Natural killer cell (primary cell): ENCODE data around the gene TGM3. TPM values are rescaled to one million over a fixed set of nuclear protein-coding genes. Genes with fewer than 3 reads are reported as not detected.
"Not testable (repeated sequence)": the region's sequence is repeated elsewhere in the genome, so short reads cannot be mapped to it uniquely, and the experiment has no call there.

ENCODE experiments used
- ATAC-seq, 3 donors: fragments of 150-1000 bp in 2 of 3; fragments of 200-7000 bp in 1 of 3; cut with Tn5 transposase; 1 replicate in 1 of 3; 2 replicates in 2 of 3; pipeline ENCODE4 v1.10.0; 2021; ENCODE audit warnings: mild to moderate bottlenecking in 2 of 3, moderate library complexity in 2 of 3
- DNase-seq, 2 donors: peaks; one replicate each; pipeline versions ENCODE4 v3.0.0 to v3.0.0-alpha.2; 2013 to 2021; ENCODE audit warnings: mixed read lengths in 1 of 2
- H3K27ac ChIP-seq: one replicate; pipeline ENCODE4 v1.5.1; 2013; ENCODE audit warnings: mild to moderate bottlenecking, low read length
- H3K27me3 ChIP-seq: one replicate; pipeline ENCODE4 v1.6.1; 2013; ENCODE audit warnings: low read length; ENCODE audit not compliant: control insufficient read depth, insufficient read depth
- H3K36me3 ChIP-seq: one replicate; pipeline ENCODE4 v1.6.1; 2013; ENCODE audit warnings: low read length; ENCODE audit not compliant: control insufficient read depth, insufficient read depth
- H3K4me1 ChIP-seq: one replicate; pipeline ENCODE4 v1.6.1; 2013; ENCODE audit warnings: low read length; ENCODE audit not compliant: control insufficient read depth, insufficient read depth
- H3K4me3 ChIP-seq: one replicate; pipeline ENCODE4 v1.5.1; 2013; ENCODE audit warnings: low read length
- H3K9me3 ChIP-seq: one replicate; pipeline ENCODE4 v1.6.1; 2013; ENCODE audit warnings: low read length; ENCODE audit not compliant: control insufficient read depth, insufficient read depth
- H3K27ac Mint-ChIP-seq, 2 donors: one replicate each; pipeline ENCODE4 v1.8.0; 2022; ENCODE audit warnings: mild to moderate bottlenecking in 2 of 2, mixed read lengths in 2 of 2, moderate library complexity in 1 of 2
- H3K27me3 Mint-ChIP-seq, 2 donors: one replicate each; pipeline ENCODE4 v1.8.0; 2022; ENCODE audit warnings: low read depth in 2 of 2, mixed read lengths in 2 of 2
- H3K36me3 Mint-ChIP-seq: one replicate; pipeline ENCODE4 v1.8.0; 2022; ENCODE audit warnings: mixed read lengths
- H3K4me1 Mint-ChIP-seq, 2 donors: one replicate each; pipeline ENCODE4 v1.8.0; 2022; ENCODE audit warnings: mixed read lengths in 2 of 2
- H3K4me3 Mint-ChIP-seq: one replicate; pipeline ENCODE4 v1.8.0; 2022; ENCODE audit warnings: mild to moderate bottlenecking, moderate library complexity, mixed read lengths
- H3K9me3 Mint-ChIP-seq, 2 donors: one replicate each; pipeline ENCODE4 v1.8.0; 2022; ENCODE audit warnings: mixed read lengths in 2 of 2
- WGBS: methylation state at CpG from one replicate; pipeline ENCODE4 v1.1.7; 2013; ENCODE audit warnings: missing lambda C conversion rate; ENCODE audit not compliant: insufficient coverage; 5-methylcytosine and 5-hydroxymethylcytosine counted together
- intact Hi-C: fragments of 100-400 bp; cut with micrococcal nuclease; formaldehyde crosslinking; loops from one replicate; pipeline ENCODE4 v1.14.2; 2022
- total RNA-seq, 4 donors: library from RNA; stranded (reverse); fragments of 120-200 nt in 1 of 4; gene quantifications; one replicate each; pipeline versions ENCODE4 v1.2.3 to v1.2.4, GENCODE V29; 2013 to 2022
- TF ChIP-seq, protein P1 (sequence below): fragments of 200-600 bp; IDR thresholded peaks from one replicate; pipeline ENCODE4 v1.8.0; 2022; ENCODE audit warnings: antibody characterized with exemption

The TGM3 gene
- total RNA-seq, 3 donors from 2014 or later (not counting 1 experiment from before 2014, with no cell fraction given), result not detected

DNA sequence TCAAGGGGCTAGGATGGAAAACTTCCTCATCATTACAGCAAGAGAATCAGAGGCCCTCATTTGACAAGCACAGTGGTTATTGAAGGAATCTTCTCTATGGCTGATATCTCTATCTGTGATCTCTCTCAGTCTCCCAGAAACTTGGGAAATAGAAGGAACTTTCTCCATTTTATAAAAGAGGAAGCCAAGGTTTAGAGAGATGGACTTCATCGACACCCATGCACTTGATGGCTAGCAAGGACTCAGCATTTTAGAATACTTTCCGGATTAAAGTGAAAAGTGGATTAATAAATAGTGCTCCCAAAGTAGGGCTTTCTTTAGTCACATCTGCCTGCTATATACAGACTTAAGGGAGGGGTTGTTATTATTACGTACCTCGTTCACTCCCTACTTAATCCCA is 34.2 kb upstream of the TGM3 start:
- Mint-ChIP-seq H3K4me1 (no peaks in the 10 kb centered on the region), H3K27me3 (peaks cover 4 to 11% of the 10 kb centered on the region in 2 donors), H3K9me3 (no peaks in the 10 kb centered on the region), H3K36me3 (no peaks in the 10 kb centered on the region), H3K27ac (no peak overlapping the region), H3K4me3 (no peak overlapping the region)
- intact Hi-C loops, result no loop called here
- no peak for DNase-seq
- H3K9me3 ChIP-seq, result no peaks in the 10 kb centered on the region
- H3K27ac ChIP-seq, result no peak overlapping the region
- H3K4me3 ChIP-seq, result no peak overlapping the region
- no peak for ATAC-seq
- H3K27me3 ChIP-seq, result no peaks in the 10 kb centered on the region
- 93% methylated on average over 2 of the region's 4 CpGs for WGBS
- TF ChIP-seq, protein P1, sequence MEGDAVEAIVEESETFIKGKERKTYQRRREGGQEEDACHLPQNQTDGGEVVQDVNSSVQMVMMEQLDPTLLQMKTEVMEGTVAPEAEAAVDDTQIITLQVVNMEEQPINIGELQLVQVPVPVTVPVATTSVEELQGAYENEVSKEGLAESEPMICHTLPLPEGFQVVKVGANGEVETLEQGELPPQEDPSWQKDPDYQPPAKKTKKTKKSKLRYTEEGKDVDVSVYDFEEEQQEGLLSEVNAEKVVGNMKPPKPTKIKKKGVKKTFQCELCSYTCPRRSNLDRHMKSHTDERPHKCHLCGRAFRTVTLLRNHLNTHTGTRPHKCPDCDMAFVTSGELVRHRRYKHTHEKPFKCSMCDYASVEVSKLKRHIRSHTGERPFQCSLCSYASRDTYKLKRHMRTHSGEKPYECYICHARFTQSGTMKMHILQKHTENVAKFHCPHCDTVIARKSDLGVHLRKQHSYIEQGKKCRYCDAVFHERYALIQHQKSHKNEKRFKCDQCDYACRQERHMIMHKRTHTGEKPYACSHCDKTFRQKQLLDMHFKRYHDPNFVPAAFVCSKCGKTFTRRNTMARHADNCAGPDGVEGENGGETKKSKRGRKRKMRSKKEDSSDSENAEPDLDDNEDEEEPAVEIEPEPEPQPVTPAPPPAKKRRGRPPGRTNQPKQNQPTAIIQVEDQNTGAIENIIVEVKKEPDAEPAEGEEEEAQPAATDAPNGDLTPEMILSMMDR, result no peak
- no peaks in the 10 kb centered on the region for H3K4me1 ChIP-seq
- H3K36me3 ChIP-seq, result no peaks in the 10 kb centered on the region

DNA sequence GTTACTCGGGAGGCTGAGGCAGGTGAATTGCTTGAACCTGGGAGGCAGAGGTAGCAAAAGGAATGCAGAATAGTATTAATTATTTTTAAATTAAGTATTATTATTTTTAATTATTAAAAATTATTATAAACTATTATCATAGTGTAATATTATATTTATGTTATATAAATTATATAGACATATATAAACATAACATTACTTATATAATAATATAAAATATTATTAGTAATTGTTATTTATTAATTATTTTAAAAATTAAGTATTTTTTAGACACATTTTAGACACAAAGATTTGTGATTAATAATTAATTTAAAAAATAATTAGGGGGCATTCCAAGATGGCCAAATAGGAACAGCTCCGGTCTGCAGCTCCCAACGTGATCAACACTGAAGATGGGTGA is 31.7 kb upstream of the TGM3 start:
- ATAC-seq (no peak), DNase-seq (no peak)
- TF ChIP-seq, protein P1, result no peak
- H3K4me3 Mint-ChIP-seq, result no peak overlapping the region
- H3K4me3 ChIP-seq, result no peak overlapping the region
- peaks cover 14 to 22% of the 10 kb centered on the region in 2 donors for H3K27me3 Mint-ChIP-seq
- H3K9me3 Mint-ChIP-seq, result peaks cover 0 to 2% of the 10 kb centered on the region in 2 donors
- intact Hi-C loops, result no loop called here
- H3K36me3 ChIP-seq, result no peaks in the 10 kb centered on the region
- no peaks in the 10 kb centered on the region for H3K27me3 ChIP-seq
- no peaks in the 10 kb centered on the region for H3K4me1 ChIP-seq
- H3K27ac Mint-ChIP-seq, result no peak overlapping the region
- H3K4me1 Mint-ChIP-seq, result no peaks in the 10 kb centered on the region
- no peak overlapping the region for H3K27ac ChIP-seq
- no peaks in the 10 kb centered on the region for H3K36me3 Mint-ChIP-seq
- 98% methylated on average over 2 of the region's 3 CpGs for WGBS
- H3K9me3 ChIP-seq, result no peaks in the 10 kb centered on the region

DNA sequence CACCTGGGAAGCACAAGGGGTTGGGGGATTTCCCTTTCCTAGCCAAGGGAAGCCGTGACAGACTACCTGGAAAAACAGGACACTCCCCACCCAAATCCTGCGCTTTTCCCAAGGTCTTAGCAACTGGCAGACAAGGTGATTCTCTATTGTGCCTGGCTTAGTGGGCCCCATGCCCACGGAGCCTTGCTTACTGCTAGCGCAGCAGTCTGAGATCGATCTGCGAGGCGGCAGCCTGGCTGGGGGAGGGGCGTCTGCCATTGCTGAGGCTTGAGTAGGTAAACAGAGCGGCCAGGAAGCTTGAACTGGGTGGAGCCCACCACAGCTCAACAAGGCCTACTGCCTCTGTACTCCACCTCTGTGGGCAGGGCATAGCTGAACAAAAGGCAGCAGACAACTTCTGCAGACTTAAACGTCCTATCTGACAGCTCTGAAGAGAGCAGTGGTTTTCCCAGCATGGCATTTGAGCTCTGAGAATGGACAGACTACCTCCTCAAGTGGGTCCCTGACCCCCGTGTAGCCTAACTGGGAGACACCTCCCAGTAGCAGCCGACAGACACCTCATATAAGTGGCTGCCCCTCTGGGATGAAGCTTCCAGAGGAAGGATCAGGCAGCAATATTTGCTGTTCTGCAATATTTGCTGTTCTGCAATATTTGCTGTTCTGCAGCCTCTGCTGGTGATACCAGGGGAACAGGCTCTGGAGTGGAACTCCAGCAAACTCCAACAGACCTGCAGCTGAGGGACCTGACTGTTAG is 31.0 kb upstream of the TGM3 start:
- DNase-seq, H3K36me3 Mint-ChIP-seq, H3K4me1 Mint-ChIP-seq, H3K4me1 ChIP-seq, H3K27ac ChIP-seq, H3K4me3 ChIP-seq, H3K36me3 ChIP-seq, H3K4me3 Mint-ChIP-seq, ATAC-seq, H3K9me3 ChIP-seq, H3K9me3 Mint-ChIP-seq, H3K27me3 ChIP-seq, H3K27ac Mint-ChIP-seq, intact Hi-C loops: not testable (repeated sequence)
- H3K27me3 Mint-ChIP-seq, result peaks cover 19 to 22% of the 10 kb centered on the region in 2 donors
- WGBS, result 80% methylated on average over 12 of the region's 12 CpGs

DNA sequence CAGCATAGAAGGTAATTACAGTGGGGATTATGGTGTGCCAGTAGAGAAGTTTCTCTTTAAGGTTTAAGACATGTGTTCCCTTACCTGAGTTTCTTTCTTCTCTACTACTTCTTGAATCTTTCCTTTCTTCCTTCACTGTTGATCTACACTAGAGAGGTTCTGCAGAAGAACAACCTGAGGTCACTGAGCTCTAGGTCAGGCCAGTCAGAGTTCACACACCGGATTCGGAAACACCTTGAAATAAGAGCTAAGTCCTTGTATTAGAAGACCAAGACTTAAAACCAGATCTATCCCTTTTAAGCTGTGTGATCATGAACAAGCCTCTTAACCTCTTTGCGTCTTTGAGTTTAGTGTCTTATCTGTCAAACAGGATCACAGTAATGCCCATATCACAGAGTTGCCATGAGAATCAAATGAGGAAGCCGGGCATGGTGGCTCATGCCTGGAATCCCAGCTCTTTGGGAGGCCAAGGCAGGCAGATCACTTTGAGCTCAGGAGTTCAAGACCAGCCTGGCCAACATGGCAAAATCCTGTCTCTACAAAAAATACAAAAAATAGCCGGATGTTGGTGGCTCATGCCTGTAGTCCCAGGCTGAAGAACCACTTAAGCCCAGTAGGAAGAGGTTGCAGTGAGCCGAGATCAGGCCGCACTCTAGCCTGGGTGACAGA is 22.0 kb upstream of the TGM3 start:
- intact Hi-C loops, result no loop called here
- H3K27ac ChIP-seq, result no peak overlapping the region
- Mint-ChIP-seq H3K27me3 (peaks cover 7 to 15% of the 10 kb centered on the region in 2 donors), H3K4me1 (no peaks in the 10 kb centered on the region), H3K4me3 (no peak overlapping the region), H3K27ac (no peak overlapping the region), H3K36me3 (no peaks in the 10 kb centered on the region), H3K9me3 (no peaks in the 10 kb centered on the region)
- no peaks in the 10 kb centered on the region for H3K9me3 ChIP-seq
- WGBS, result 93% methylated on average over 7 of the region's 7 CpGs
- no peak for DNase-seq
- TF ChIP-seq, protein P1, result no peak
- ATAC-seq, result no peak
- no peaks in the 10 kb centered on the region for H3K36me3 ChIP-seq
- no peak overlapping the region for H3K4me3 ChIP-seq
- H3K27me3 ChIP-seq, result no peaks in the 10 kb centered on the region
- H3K4me1 ChIP-seq, result no peaks in the 10 kb centered on the region
